Central memory CD4-positive, alpha-beta T cell (primary cell): Measurements from ENCODE around the gene FRYL.
"Not testable (repeated sequence)": the region's sequence is repeated elsewhere in the genome, so short reads cannot be mapped to it uniquely, and the experiment has no call there.

Experiments used
- DNase-seq: peaks from one replicate; pipeline ENCODE4 v3.0.0; 2022
- total RNA-seq, 3 experiments: gene quantifications; one replicate each; lab custom pipeline; 2026; lab: John Stamatoyannopoulos, UW

FRYL gene
- 153 to 340 (median 307) reads per million in 3 experiments for total RNA-seq

GRCh38 chr4:48779998-48780864 lies at the start of gene FRYL:
FRYL (minus strand) TSS chr4:48780279; CDS start chr4:48634410, 145,869 bp downstream.
- DNase-seq, result peak; percentile 99

GRCh38 chr4:48827622-48828021 lies 47.5 kb upstream of the FRYL start:
- no peak for DNase-seq

- not testable (repeated sequence) for DNase-seq
Measured at GRCh38 chr4:48821431-48821830, 41.4 kb upstream of the FRYL start.

- DNase-seq, result no peak
Measured at GRCh38 chr4:48816971-48817370, 36.9 kb upstream of the FRYL start.

GRCh38 chr4:48816297-48816696 lies 36.2 kb upstream of the FRYL start:
- DNase-seq, result not testable (repeated sequence)

GRCh38 chr4:48815483-48815882 lies 35.4 kb upstream of the FRYL start:
- DNase-seq, result no peak

GRCh38 chr4:48813964-48814363 lies 33.9 kb upstream of the FRYL start:
- DNase-seq, result no peak

GRCh38 chr4:48812866-48813265 lies 32.8 kb upstream of the FRYL start:
- no peak for DNase-seq

GRCh38 chr4:48804584-48805301 lies 24.7 kb upstream of the FRYL start:
- DNase-seq, result no peak

GRCh38 chr4:48801016-48801715 lies 21.1 kb upstream of the FRYL start:
- DNase-seq, result no peak

GRCh38 chr4:48800155-48800554 lies 20.1 kb upstream of the FRYL start:
- DNase-seq, result not testable (repeated sequence)

- no peak for DNase-seq
Measured at GRCh38 chr4:48799157-48799556, 19.1 kb upstream of the FRYL start.

- no peak for DNase-seq
Measured at GRCh38 chr4:48798117-48798516, 18.0 kb upstream of the FRYL start.

- no peak for DNase-seq
Measured at GRCh38 chr4:48796927-48797679, 17.0 kb upstream of the FRYL start.

GRCh38 chr4:48796191-48796926 lies 16.3 kb upstream of the FRYL start:
- DNase-seq, result no peak

- no peak for DNase-seq
Measured at GRCh38 chr4:48795108-48795507, 15.0 kb upstream of the FRYL start.

GRCh38 chr4:48792348-48793006 lies 12.4 kb upstream of the FRYL start:
- DNase-seq, result no peak

GRCh38 chr4:48791313-48791712 lies 11.2 kb upstream of the FRYL start:
- DNase-seq, result no peak

GRCh38 chr4:48790561-48790960 lies 10.5 kb upstream of the FRYL start:
- DNase-seq, result no peak

GRCh38 chr4:48787056-48787455 lies 7.0 kb upstream of the FRYL start:
- no peak for DNase-seq

- no peak for DNase-seq
Measured at GRCh38 chr4:48786549-48786948, 6.5 kb upstream of the FRYL start.
